Left kidney (tissue), 2 donors: ENCODE measurements around the gene RHOA. TPM values are rescaled to one million over a fixed set of nuclear protein-coding genes. Genes with fewer than 3 reads are reported as not detected.
"Not testable (repeated sequence)": the region's sequence is repeated elsewhere in the genome, so short reads cannot be mapped to it uniquely, and the experiment has no call there.

ENCODE experiments used
- DNase-seq: peaks from one replicate; pipeline ENCODE4 v3.0.0-alpha.2; 2013
- polyA plus RNA-seq: library from polyadenylated mRNA; unstranded; fragments of 120-200 nt; gene quantifications from one replicate; pipeline ENCODE4 v1.2.1, GENCODE V29; 2013; ENCODE audit not compliant: insufficient read length

RHOA gene
- polyA plus RNA-seq, 1 donor: 511 TPM

- no peak for DNase-seq
Measured at GRCh38 chr3:49329186-49329585, 82.6 kb downstream of the RHOA start.

- DNase-seq: not testable (repeated sequence)
Measured at GRCh38 chr3:49328350-49328749, 83.4 kb downstream of the RHOA start.

GRCh38 chr3:49327485-49327884 lies 84.3 kb downstream of the RHOA start:
- DNase-seq: no peak

- DNase-seq: no peak
Measured at GRCh38 chr3:49324768-49325167, 87.0 kb downstream of the RHOA start.

- DNase-seq: no peak
Measured at GRCh38 chr3:49316696-49317457, 94.9 kb downstream of the RHOA start.

- DNase-seq: no peak
Measured at GRCh38 chr3:49313896-49314688, 97.7 kb downstream of the RHOA start.

GRCh38 chr3:49311283-49311682 lies 100.5 kb downstream of the RHOA start:
- DNase-seq: no peak

GRCh38 chr3:49310677-49311076 lies 101.1 kb downstream of the RHOA start:
- DNase-seq: no peak

Other genes starting within 250 kb of the RHOA start
- 21.0 TPM for gene CCDC71, start 245.6 kb downstream of the RHOA start, polyA plus RNA-seq
- 41.1 TPM for gene KLHDC8B, start 240.4 kb downstream of the RHOA start, polyA plus RNA-seq
- 13.1 TPM for gene C3orf62, start 134.7 kb downstream of the RHOA start, polyA plus RNA-seq
- gene USP4, start 71.9 kb downstream of the RHOA start, polyA plus RNA-seq: 81.0 TPM
- gene GPX1, start 53.6 kb downstream of the RHOA start, polyA plus RNA-seq: 84.1 TPM
- 31.7 TPM for gene TCTA, start 447 bp upstream of the RHOA start, polyA plus RNA-seq
- gene AMT, start 10.5 kb upstream of the RHOA start, polyA plus RNA-seq: 41.2 TPM
- 22.1 TPM for gene NICN1, start 17.3 kb upstream of the RHOA start, polyA plus RNA-seq
- gene DAG1, start 58.3 kb upstream of the RHOA start, polyA plus RNA-seq: 104 TPM
- 1.7 TPM for gene BSN, start 142.5 kb upstream of the RHOA start, polyA plus RNA-seq